Sigmoid colon (tissue), 4 donors: ENCODE data around the gene LHX3.

ENCODE experiments used
- EP300 ChIP-seq, 4 donors: sonication (generic); formaldehyde crosslinking; IDR thresholded peaks; one replicate each; pipeline ENCODE4 v1.6.1; 2017; ENCODE audit warnings: antibody characterized with exemption in 4 of 4
- POLR2A ChIP-seq, 2 donors: fragments of 450-650 bp; IDR thresholded peaks; one replicate each; pipeline ENCODE4 v1.6.1; 2016; ENCODE audit warnings: antibody characterized with exemption in 2 of 2, mild to moderate bottlenecking in 2 of 2, moderate library complexity in 2 of 2
- POLR2AphosphoS5 ChIP-seq, 4 donors: sonication (generic); formaldehyde crosslinking; IDR thresholded peaks; one replicate each; pipeline ENCODE4 v1.6.1; 2017; ENCODE audit warnings: antibody characterized with exemption in 4 of 4
- TF ChIP-seq, protein P1 (sequence below), 4 experiments: fragments of 450-650 bp in 3 of 4; fragments of 200-600 bp in 1 of 4; IDR thresholded peaks; one replicate each; pipeline ENCODE4 v1.5.1; 2016 to 2019; ENCODE audit warnings: antibody characterized with exemption in 4 of 4, mild to moderate bottlenecking in 3 of 4, moderate library complexity in 2 of 4

DNA sequence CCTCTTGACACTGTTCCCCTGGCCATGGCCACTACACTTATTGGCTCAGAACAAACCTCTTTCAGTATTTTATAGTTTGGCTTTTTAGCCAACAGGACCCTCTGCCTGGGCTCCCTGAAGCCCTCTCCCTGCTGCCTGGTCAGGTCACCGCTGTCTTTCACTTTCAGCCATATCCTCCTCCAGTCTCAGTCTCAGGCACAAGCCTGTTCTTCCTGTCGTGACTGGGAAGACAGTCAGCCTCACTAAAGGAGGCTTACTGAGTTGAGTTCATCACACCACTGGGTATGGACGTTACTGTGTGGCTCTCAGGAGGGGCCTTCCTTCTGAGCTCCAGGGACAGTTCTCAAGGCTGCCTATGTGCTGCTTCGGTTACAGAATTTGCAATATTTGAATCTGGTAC, 38.7 kb upstream of the LHX3 start:
- TF ChIP-seq, protein P1, sequence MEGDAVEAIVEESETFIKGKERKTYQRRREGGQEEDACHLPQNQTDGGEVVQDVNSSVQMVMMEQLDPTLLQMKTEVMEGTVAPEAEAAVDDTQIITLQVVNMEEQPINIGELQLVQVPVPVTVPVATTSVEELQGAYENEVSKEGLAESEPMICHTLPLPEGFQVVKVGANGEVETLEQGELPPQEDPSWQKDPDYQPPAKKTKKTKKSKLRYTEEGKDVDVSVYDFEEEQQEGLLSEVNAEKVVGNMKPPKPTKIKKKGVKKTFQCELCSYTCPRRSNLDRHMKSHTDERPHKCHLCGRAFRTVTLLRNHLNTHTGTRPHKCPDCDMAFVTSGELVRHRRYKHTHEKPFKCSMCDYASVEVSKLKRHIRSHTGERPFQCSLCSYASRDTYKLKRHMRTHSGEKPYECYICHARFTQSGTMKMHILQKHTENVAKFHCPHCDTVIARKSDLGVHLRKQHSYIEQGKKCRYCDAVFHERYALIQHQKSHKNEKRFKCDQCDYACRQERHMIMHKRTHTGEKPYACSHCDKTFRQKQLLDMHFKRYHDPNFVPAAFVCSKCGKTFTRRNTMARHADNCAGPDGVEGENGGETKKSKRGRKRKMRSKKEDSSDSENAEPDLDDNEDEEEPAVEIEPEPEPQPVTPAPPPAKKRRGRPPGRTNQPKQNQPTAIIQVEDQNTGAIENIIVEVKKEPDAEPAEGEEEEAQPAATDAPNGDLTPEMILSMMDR (IDR thresholded peaks at IDR 0.05) = no peak
- no peak for TF ChIP-seq POLR2AphosphoS5 (IDR thresholded peaks at IDR 0.05)
- no peak for TF ChIP-seq POLR2A (IDR thresholded peaks at IDR 0.05)
- no peak for TF ChIP-seq EP300 (IDR thresholded peaks at IDR 0.05)
